Measurements from ENCODE around the gene SLC28A1.
A peak's percentile ranks its signal among the peaks of the same experiment; 100 is the strongest.

The SLC28A1 gene

GRCh38 chr15:84938726-84939125, 54.3 kb downstream of the SLC28A1 start:
- DNase-seq (ENCODE audit: low read depth in 2 of 2): no peak

- no peak for DNase-seq (ENCODE audit: low read depth in 2 of 2)
Measured at GRCh38 chr15:84940399-84940798, 55.9 kb downstream of the SLC28A1 start.

- no peak for DNase-seq (ENCODE audit: low read depth in 2 of 2)
Measured at GRCh38 chr15:84942456-84942855, 58.0 kb downstream of the SLC28A1 start.

GRCh38 chr15:84944311-84944710, 59.8 kb downstream of the SLC28A1 start:
- no peak for DNase-seq (ENCODE audit: low read depth in 2 of 2)

GRCh38 chr15:84944861-84945260, 60.4 kb downstream of the SLC28A1 start:
- DNase-seq (ENCODE audit: low read depth in 2 of 2): no peak

- DNase-seq (ENCODE audit: low read depth in 2 of 2): no peak
Measured at GRCh38 chr15:84946772-84947489, 62.5 kb downstream of the SLC28A1 start.

- peak; percentile 86 to 87 for DNase-seq (ENCODE audit: low read depth in 2 of 2)
Measured at GRCh38 chr15:84947947-84948830, 63.7 kb downstream of the SLC28A1 start.

- peak; percentile 29 to 34 for DNase-seq (ENCODE audit: low read depth in 2 of 2)
Measured at GRCh38 chr15:84949043-84949442, 64.6 kb downstream of the SLC28A1 start.

GRCh38 chr15:84949845-84950569, 65.5 kb downstream of the SLC28A1 start:
- no peak for DNase-seq (ENCODE audit: low read depth in 2 of 2)

GRCh38 chr15:84950570-84951111, 66.2 kb downstream of the SLC28A1 start:
- no peak for DNase-seq (ENCODE audit: low read depth in 2 of 2)

GRCh38 chr15:84951736-84952135, 67.3 kb downstream of the SLC28A1 start:
- DNase-seq (ENCODE audit: low read depth in 2 of 2): no peak

- no peak for DNase-seq (ENCODE audit: low read depth in 2 of 2)
Measured at GRCh38 chr15:84953136-84953535, 68.7 kb downstream of the SLC28A1 start.

GRCh38 chr15:84953726-84954125, 69.3 kb downstream of the SLC28A1 start:
- DNase-seq (ENCODE audit: low read depth in 2 of 2): no peak

GRCh38 chr15:84955089-84955848, 70.8 kb downstream of the SLC28A1 start:
- DNase-seq (ENCODE audit: low read depth in 2 of 2): peak; percentile 47 to 48

GRCh38 chr15:84956199-84956598, 71.7 kb downstream of the SLC28A1 start:
- DNase-seq (ENCODE audit: low read depth in 2 of 2): no peak

GRCh38 chr15:84960391-84961113, 76.1 kb downstream of the SLC28A1 start:
- DNase-seq (ENCODE audit: low read depth in 2 of 2): no peak

GRCh38 chr15:84961114-84961452, 76.6 kb downstream of the SLC28A1 start:
- DNase-seq (ENCODE audit: low read depth in 2 of 2): peak; percentile 53 to 58

- no peak for DNase-seq (ENCODE audit: low read depth in 2 of 2)
Measured at GRCh38 chr15:84961707-84962106, 77.2 kb downstream of the SLC28A1 start.

GRCh38 chr15:84962955-84963354, 78.5 kb downstream of the SLC28A1 start:
- no peak for DNase-seq (ENCODE audit: low read depth in 2 of 2)

GRCh38 chr15:84967380-84967779, 82.9 kb downstream of the SLC28A1 start:
- no peak for DNase-seq (ENCODE audit: low read depth in 2 of 2)

- no peak for DNase-seq (ENCODE audit: low read depth in 2 of 2)
Measured at GRCh38 chr15:84968301-84968700, 83.8 kb downstream of the SLC28A1 start.
